Cardiac muscle cell (in vitro differentiated cells and primary cell): ENCODE measurements around the gene RYR1. TPM values are rescaled to one million over a fixed set of nuclear protein-coding genes. Genes with fewer than 3 reads are reported as not detected.

Experiments used
- DNase-seq, 2 donors: peaks; one replicate each; pipeline versions ENCODE4 v3.0.0 to v3.0.0-alpha.2; 2010 to 2017; ENCODE audit warnings: low read depth in 1 of 2, low spot score in 1 of 2
- H3K27ac ChIP-seq: fragments of 200-600 bp; sonication (generic); 2 replicates; pipeline ENCODE4 v1.5.1; 2016
- H3K27me3 ChIP-seq: fragments of 200-600 bp; sonication (generic); 2 replicates; pipeline ENCODE4 v1.6.0; 2016; ENCODE audit warnings: control low read depth
- H3K36me3 ChIP-seq: fragments of 200-600 bp; sonication (generic); 2 replicates; pipeline ENCODE4 v1.5.1; 2016; ENCODE audit warnings: control low read depth
- H3K4me1 ChIP-seq: fragments of 200-600 bp; sonication (generic); 2 replicates; pipeline ENCODE4 v1.8.1; 2017; ENCODE audit warnings: low read depth, mild to moderate bottlenecking, mixed run types
- H3K4me3 ChIP-seq: fragments of 200-600 bp; sonication (generic); 2 replicates; pipeline ENCODE4 v1.5.1; 2016; ENCODE audit warnings: mild to moderate bottlenecking
- H3K9me3 ChIP-seq: fragments of 200-600 bp; sonication (generic); 2 replicates; pipeline ENCODE4 v1.5.1; 2017; ENCODE audit warnings: low read depth, mild to moderate bottlenecking, control low read depth
- polyA plus RNA-seq: library from polyadenylated mRNA; unstranded; fragments of >200 nt; fragmentation: Nextera tagmentation; extraction: Ambion mirVana; gene quantifications from 2 replicates; pipeline ENCODE4 v1.2.1, GENCODE V29; 2016
- total RNA-seq: library from RNA; depleted of rRNA; stranded (reverse); fragments of >200 nt; gene quantifications from 2 replicates; pipeline ENCODE4 v1.2.3, GENCODE V29; 2016
- TF ChIP-seq, protein P1 (sequence below): IDR thresholded peaks from 2 replicates; pipeline ENCODE4 v1.5.1; 2012; ENCODE audit warnings: low read depth, mild to moderate bottlenecking, low read length

The RYR1 gene
- total and polyA plus RNA-seq, 2 experiments from 2014 or later, result 0.71 to 12.8 TPM

DNA sequence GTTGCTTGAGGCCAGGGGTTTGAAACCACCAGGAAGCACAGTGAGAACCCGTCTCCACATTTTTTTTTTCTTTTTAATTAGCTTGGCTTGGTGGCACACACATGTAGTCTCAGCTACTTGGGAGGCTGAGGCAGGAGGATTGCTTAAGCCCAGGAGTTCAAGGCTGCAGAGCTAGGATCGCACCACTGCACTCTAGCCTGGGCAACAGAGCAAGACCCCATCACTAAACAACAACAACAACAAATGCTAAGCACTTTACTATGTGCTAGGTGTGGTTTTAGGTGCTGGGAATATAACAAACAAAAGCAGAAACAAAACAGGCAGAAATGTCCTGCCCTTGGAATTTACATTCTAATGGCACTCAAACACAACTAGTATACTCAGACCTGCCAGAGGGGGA lies 51.3 kb downstream of the RYR1 start:
- DNase-seq, result no peak
- Histone ChIP-seq H3K9me3 (no peaks in the 10 kb centered on the region), H3K4me1 (no peaks in the 10 kb centered on the region), H3K36me3 (no peaks in the 10 kb centered on the region), H3K27me3 (no peaks in the 10 kb centered on the region), H3K4me3 (no peak overlapping the region), H3K27ac (no peak overlapping the region)
- TF ChIP-seq, protein P1, sequence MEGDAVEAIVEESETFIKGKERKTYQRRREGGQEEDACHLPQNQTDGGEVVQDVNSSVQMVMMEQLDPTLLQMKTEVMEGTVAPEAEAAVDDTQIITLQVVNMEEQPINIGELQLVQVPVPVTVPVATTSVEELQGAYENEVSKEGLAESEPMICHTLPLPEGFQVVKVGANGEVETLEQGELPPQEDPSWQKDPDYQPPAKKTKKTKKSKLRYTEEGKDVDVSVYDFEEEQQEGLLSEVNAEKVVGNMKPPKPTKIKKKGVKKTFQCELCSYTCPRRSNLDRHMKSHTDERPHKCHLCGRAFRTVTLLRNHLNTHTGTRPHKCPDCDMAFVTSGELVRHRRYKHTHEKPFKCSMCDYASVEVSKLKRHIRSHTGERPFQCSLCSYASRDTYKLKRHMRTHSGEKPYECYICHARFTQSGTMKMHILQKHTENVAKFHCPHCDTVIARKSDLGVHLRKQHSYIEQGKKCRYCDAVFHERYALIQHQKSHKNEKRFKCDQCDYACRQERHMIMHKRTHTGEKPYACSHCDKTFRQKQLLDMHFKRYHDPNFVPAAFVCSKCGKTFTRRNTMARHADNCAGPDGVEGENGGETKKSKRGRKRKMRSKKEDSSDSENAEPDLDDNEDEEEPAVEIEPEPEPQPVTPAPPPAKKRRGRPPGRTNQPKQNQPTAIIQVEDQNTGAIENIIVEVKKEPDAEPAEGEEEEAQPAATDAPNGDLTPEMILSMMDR, result no peak

DNA sequence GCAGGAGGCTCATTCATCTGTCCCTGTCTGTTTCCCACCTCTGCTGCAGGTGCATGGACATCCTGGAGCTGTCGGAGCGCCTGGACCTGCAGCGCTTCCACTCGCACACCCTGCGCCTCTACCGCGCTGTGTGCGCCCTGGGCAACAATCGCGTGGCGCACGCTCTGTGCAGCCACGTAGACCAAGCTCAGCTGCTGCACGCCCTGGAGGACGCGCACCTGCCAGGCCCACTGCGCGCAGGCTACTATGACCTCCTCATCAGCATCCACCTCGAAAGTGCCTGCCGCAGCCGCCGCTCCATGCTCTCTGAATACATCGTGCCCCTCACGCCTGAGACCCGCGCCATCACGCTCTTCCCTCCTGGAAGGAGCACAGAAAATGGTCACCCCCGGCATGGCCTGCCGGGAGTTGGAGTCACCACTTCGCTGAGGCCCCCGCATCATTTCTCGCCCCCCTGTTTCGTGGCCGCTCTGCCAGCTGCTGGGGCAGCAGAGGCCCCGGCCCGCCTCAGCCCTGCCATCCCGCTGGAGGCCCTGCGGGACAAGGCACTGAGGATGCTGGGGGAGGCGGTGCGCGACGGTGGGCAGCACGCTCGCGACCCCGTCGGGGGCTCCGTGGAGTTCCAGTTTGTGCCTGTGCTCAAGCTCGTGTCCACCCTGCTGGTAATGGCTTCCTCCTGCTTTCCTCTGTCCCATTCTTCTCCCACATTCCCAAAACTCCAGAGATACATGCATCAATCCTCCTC lies 52.2 kb downstream of the RYR1 start:
- H3K36me3 ChIP-seq, result no peaks in the 10 kb centered on the region

DNA sequence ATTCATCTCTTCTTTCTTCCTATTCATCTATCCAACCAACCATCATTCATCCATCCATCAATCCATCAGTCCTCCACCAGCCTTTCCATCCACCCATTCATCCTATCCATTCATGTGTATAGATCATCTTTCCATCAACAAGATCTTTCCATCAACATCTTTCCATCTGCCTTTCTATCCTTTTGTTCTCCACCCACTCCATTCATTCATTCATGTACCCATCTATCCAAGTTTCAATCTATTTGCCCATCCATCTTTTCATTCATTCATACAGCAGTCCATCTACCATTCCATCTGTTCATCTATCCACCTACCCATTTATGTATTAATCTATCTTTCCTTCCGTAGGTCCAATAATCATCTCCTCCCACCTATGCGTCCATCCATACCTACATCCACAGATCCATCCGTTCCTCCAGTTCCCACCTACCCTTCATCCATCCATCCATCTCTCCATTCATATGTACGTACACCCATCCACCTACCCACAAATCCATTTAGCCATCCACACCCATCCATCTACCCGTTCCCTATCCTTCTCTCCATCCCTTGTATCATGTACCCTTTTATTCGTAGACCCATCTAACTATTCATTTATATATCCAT lies 53.3 kb downstream of the RYR1 start:
- Histone ChIP-seq H3K4me1 (no peaks in the 10 kb centered on the region), H3K4me3 (no peak overlapping the region), H3K9me3 (no peaks in the 10 kb centered on the region), H3K36me3 (no peaks in the 10 kb centered on the region), H3K27me3 (no peaks in the 10 kb centered on the region), H3K27ac (no peak overlapping the region)
- TF ChIP-seq, protein P1, result no peak
- DNase-seq, result no peak

More for the DNA sequence above, 52.2 kb downstream of the RYR1 start:
- Histone ChIP-seq H3K27ac (no peak overlapping the region), H3K4me1 (no peaks in the 10 kb centered on the region), H3K9me3 (no peaks in the 10 kb centered on the region), H3K27me3 (no peaks in the 10 kb centered on the region), H3K4me3 (no peak overlapping the region)
- DNase-seq, result no peak
- TF ChIP-seq, protein P1, result no peak

DNA sequence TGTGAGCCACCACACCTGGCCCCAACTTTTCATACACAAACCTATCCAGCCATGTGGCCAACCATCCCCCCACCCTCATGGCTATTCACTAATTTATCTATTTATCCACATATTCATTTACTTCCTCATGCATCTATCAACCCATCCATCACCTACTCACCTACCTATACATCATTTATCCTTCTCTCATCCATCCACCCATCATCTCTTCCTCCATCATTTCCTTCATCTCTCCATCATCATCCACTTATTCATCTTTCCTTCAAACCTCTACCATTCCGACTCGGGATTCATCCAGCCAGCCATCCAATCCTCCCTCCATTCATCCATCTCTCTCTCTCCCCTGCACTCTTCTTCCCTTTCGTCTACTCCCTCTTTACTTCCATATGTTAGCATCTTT lies 54.6 kb downstream of the RYR1 start:
- H3K27ac ChIP-seq, result no peak overlapping the region
- no peaks in the 10 kb centered on the region for H3K27me3 ChIP-seq
- TF ChIP-seq, protein P1, result no peak
- no peaks in the 10 kb centered on the region for H3K36me3 ChIP-seq
- no peak overlapping the region for H3K4me3 ChIP-seq
- no peaks in the 10 kb centered on the region for H3K4me1 ChIP-seq
- no peak for DNase-seq
- no peaks in the 10 kb centered on the region for H3K9me3 ChIP-seq

DNA sequence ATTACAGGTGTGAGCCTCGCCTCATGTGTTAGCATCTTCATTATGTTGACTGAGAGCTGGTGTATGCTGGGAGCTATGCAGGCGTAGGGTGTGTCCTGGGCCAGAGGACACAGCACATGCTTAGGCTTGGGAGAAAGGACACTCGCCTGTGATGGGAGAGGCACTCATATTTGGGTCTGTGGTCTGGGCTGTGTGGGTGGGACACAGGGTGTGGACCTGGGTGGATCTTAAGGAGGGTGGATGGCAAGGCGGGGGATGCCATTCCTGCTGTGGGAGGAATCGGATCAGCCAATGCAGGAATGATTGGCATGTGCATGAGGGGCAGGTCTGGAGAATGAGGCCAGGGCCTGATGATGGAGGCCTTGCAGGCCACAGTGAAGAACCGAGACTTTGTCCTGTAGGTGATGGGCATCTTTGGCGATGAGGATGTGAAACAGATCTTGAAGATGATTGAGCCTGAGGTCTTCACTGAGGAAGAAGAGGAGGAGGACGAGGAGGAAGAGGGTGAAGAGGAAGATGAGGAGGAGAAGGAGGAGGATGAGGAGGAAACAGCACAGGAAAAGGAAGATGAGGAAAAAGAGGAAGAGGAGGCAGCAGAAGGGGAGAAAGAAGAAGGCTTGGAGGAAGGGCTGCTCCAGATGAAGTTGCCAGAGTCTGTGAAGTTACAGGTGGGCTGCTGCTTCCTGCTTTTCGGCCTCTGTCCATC lies 55.4 kb downstream of the RYR1 start:
- no peak overlapping the region for H3K27ac ChIP-seq
- no peaks in the 10 kb centered on the region for H3K9me3 ChIP-seq
- no peaks in the 10 kb centered on the region for H3K36me3 ChIP-seq
- DNase-seq, result no peak
- H3K4me1 ChIP-seq, result no peaks in the 10 kb centered on the region
- no peak overlapping the region for H3K4me3 ChIP-seq
- TF ChIP-seq, protein P1, result no peak
- no peaks in the 10 kb centered on the region for H3K27me3 ChIP-seq
